A673 (cell line): Measurements from ENCODE around the gene SMCO2. TPM values are rescaled to one million over a fixed set of nuclear protein-coding genes. Genes with fewer than 3 reads are reported as not detected.

ENCODE experiments used
- BruUV-seq: library from RNA; stranded (reverse); fragments of 400-500 nt; replicated peaks from 2 replicates; lab custom pipeline; 2021; lab: Mats Ljungman, UMichigan
- CTCF ChIA-PET: fragments of 300-600 bp; sonication (Branson Sonifier 250); formaldehyde crosslinking; loops from one replicate; lab custom pipeline; 2022; ENCODE audit warnings: antibody characterized with exemption; lab: Charles Lee
- POLR2A ChIA-PET: fragments of 300-600 bp; sonication (Branson Sonifier 250); formaldehyde crosslinking; loops from one replicate; lab custom pipeline; 2022; ENCODE audit warnings: antibody characterized with exemption; ENCODE audit not compliant: low non-redundant PET; lab: Charles Lee
- DNase-seq: peaks from one replicate; pipeline ENCODE4 v3.0.0-alpha.2; 2015; ENCODE audit warnings: low spot score
- H3K27ac ChIP-seq: fragments of 200-600 bp; sonication (generic); 2 replicates; pipeline ENCODE4 v1.5.1; 2016; ENCODE audit warnings: mixed run types, low read depth, mild to moderate bottlenecking, mixed read lengths, antibody characterized with exemption, low read length; ENCODE audit not compliant: poor library complexity, severe bottlenecking
- H3K27me3 ChIP-seq: fragments of 200-600 bp; sonication (generic); replicated peaks from 2 replicates; pipeline ENCODE4 v1.6.1; 2017; ENCODE audit warnings: mixed run types, low read depth, mild to moderate bottlenecking, mixed read lengths, antibody characterized with exemption, low read length; ENCODE audit not compliant: insufficient read depth, poor library complexity
- H3K36me3 ChIP-seq: fragments of 200-600 bp; sonication (generic); 2 replicates; pipeline ENCODE4 v1.6.1; 2016; ENCODE audit warnings: mixed run types, mild to moderate bottlenecking, mixed read lengths, antibody characterized with exemption, low read length; ENCODE audit not compliant: insufficient read depth, poor library complexity, severe bottlenecking
- H3K4me1 ChIP-seq: fragments of 200-600 bp; sonication (generic); 2 replicates; pipeline ENCODE4 v1.6.1; 2017; ENCODE audit warnings: mixed run types, mild to moderate bottlenecking, mixed read lengths, antibody characterized with exemption, low read length; ENCODE audit not compliant: insufficient read depth, poor library complexity, severe bottlenecking
- H3K4me3 ChIP-seq: fragments of 200-600 bp; sonication (generic); 2 replicates; pipeline ENCODE4 v1.5.1; 2016; ENCODE audit warnings: low read depth, mixed run types, mild to moderate bottlenecking, mixed read lengths, low read length; ENCODE audit not compliant: poor library complexity, severe bottlenecking
- H3K9me3 ChIP-seq: fragments of 200-600 bp; sonication (generic); 2 replicates; pipeline ENCODE4 v1.6.1; 2016; ENCODE audit warnings: mixed run types, low read depth, mild to moderate bottlenecking, mixed read lengths, antibody characterized with exemption, low read length; ENCODE audit not compliant: poor library complexity, severe bottlenecking
- CTCF ChIP-seq: fragments of 300-800, 200-600 bp; sonication (generic); conservative IDR thresholded peaks from 2 replicates; pipeline ENCODE4 v1.5.1; 2017; ENCODE audit warnings: low read depth, mild to moderate bottlenecking, antibody characterized with exemption, low read length, moderate library complexity, mixed read lengths
- EZH2 ChIP-seq: fragments of 200-600 bp; sonication (generic); IDR thresholded peaks from 2 replicates; pipeline ENCODE4 v1.6.1; 2017; ENCODE audit warnings: borderline replicate concordance, low read depth, mild to moderate bottlenecking, mixed read lengths, antibody characterized with exemption, low read length; ENCODE audit not compliant: poor library complexity, severe bottlenecking
- intact Hi-C: fragments of 100-400 bp; cut with micrococcal nuclease; formaldehyde crosslinking; loops from one replicate; pipeline ENCODE4 v1.10.0; 2022; ENCODE audit not compliant: unreplicated experiment
- total RNA-seq: library from RNA; stranded (reverse); gene quantifications from 2 replicates; pipeline ENCODE4 v1.2.3, GENCODE V29; 2021

The SMCO2 gene
- total RNA-seq, 1 experiment from 2014 or later = not detected

- BruUV-seq = no TSS peak
- intact Hi-C loops = no loop called here
Observed at GRCh38 chr12:27463511-27464219, 17.1 kb downstream of the SMCO2 start.

GRCh38 chr12:27464220-27464554, 17.7 kb downstream of the SMCO2 start:
- Histone ChIP-seq H3K4me3 (no peak overlapping the region), H3K36me3 (no peaks in the 10 kb centered on the region), H3K4me1 (peaks cover 7% of the 10 kb centered on the region), H3K9me3 (no peaks in the 10 kb centered on the region), H3K27me3 (no peaks in the 10 kb centered on the region), H3K27ac (no peak overlapping the region)
- peak; percentile 71 for DNase-seq
- intact Hi-C loops = no loop called here
- CTCF ChIA-PET = no interaction called here
- TF ChIP-seq EZH2 (no peak), CTCF (no peak)
- POLR2A ChIA-PET = no interaction called here
- BruUV-seq = no TSS peak

More at GRCh38 chr12:27463511-27464219, 17.1 kb downstream of the SMCO2 start:
- Histone ChIP-seq H3K36me3 (no peaks in the 10 kb centered on the region), H3K4me1 (peaks cover 7% of the 10 kb centered on the region), H3K9me3 (no peaks in the 10 kb centered on the region), H3K27ac (no peak overlapping the region), H3K4me3 (no peak overlapping the region), H3K27me3 (no peaks in the 10 kb centered on the region)
- POLR2A ChIA-PET = no interaction called here
- CTCF ChIA-PET = no interaction called here
- DNase-seq = no peak
- TF ChIP-seq CTCF (no peak), EZH2 (no peak)

- no peak overlapping the region for H3K4me3 ChIP-seq
- H3K9me3 ChIP-seq = no peaks in the 10 kb centered on the region
- intact Hi-C loops = no loop called here
- no peaks in the 10 kb centered on the region for H3K27me3 ChIP-seq
- H3K27ac ChIP-seq = no peak overlapping the region
- BruUV-seq = no TSS peak
- no peak for DNase-seq
- ChIA-PET CTCF (no interaction called here), POLR2A (no interaction called here)
- H3K4me1 ChIP-seq = peaks cover 4% of the 10 kb centered on the region
- H3K36me3 ChIP-seq = no peaks in the 10 kb centered on the region
- no peak for TF ChIP-seq EZH2
- TF ChIP-seq CTCF = no peak
Observed at GRCh38 chr12:27467641-27468040, 21.1 kb downstream of the SMCO2 start.
